Ecto neural progenitor cell (in vitro differentiated cells): ENCODE data around the gene IGFBP6.
A peak's percentile ranks its signal among the peaks of the same experiment; 100 is the strongest.

ENCODE experiments used
- DNase-seq: peaks from one replicate; pipeline ENCODE4 v3.0.0-alpha.2; 2018; ENCODE audit warnings: low spot score

Gene IGFBP6

DNA sequence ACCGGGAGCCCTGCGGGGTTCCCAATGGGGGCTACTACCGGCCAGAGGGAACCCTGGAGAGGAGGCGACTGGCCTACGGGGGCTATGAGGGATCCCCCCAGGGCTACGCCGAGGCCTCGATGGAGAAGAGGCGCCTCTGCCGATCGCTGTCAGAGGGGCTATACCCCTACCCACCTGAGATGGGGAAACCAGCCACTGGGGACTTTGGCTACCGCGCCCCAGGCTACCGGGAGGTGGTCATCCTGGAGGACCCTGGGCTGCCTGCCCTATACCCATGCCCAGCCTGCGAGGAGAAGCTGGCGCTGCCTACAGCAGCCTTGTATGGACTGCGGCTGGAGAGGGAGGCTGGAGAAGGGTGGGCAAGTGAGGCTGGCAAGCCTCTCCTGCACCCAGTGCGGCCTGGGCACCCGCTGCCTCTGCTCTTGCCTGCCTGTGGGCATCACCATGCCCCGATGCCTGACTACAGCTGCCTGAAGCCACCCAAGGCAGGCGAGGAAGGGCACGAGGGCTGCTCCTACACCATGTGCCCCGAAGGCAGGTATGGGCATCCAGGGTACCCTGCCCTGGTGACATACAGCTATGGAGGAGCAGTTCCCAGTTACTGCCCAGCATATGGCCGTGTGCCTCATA is 37.9 kb upstream of the IGFBP6 start:
- DNase-seq, result no peak

DNA sequence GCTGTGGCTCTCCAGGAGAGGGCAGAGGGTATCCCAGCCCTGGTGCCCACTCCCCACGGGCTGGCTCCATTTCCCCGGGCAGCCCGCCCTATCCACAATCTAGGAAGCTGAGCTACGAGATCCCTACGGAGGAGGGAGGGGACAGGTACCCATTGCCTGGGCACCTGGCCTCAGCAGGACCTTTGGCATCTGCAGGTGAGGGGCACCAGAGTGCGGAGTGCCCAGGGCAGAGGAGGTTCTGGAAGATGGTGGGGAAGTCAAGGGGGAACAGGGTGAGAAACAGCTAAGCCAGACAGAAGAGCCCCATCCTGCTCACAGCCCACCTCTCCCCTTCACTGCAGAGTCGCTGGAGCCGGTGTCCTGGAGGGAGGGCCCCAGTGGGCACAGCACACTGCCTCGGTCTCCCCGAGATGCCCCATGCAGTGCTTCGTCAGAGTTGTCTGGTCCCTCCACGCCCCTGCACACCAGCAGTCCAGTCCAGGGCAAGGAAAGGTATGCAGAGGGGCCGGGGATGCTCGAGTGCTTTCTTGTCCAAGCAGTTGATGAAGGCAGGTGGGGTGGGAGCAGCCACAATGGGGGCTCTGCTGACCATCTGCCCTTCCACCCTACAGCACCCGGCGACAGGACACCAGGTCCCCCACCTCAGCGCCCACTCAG is 37.3 kb upstream of the IGFBP6 start:
- DNase-seq, result no peak

DNA sequence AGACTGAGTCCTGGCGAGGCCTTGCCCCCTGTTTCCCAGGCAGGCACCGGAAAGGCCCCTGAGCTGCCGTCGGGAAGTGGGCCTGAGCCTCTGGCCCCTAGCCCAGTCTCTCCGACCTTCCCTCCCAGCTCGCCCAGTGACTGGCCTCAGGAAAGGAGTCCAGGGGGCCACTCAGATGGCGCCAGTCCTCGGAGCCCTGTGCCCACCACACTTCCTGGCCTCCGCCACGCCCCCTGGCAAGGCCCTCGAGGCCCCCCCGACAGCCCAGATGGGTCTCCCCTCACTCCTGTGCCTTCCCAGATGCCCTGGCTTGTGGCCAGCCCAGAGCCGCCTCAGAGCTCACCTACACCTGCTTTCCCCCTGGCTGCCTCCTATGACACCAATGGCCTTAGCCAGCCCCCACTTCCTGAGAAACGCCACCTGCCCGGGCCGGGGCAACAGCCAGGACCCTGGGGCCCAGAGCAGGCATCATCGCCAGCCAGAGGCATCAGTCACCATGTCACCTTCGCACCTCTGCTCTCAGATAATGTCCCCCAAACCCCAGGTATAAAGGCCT is 36.7 kb upstream of the IGFBP6 start:
- no peak for DNase-seq

GRCh38 chr12:53061404-53062010 is 36.0 kb upstream of the IGFBP6 start:
- DNase-seq, result no peak

GRCh38 chr12:53062011-53062961 is 35.2 kb upstream of the IGFBP6 start:
- DNase-seq, result no peak

- DNase-seq, result no peak
Measured at GRCh38 chr12:53062977-53063707, 34.3 kb upstream of the IGFBP6 start.

GRCh38 chr12:53063708-53064612 is 33.5 kb upstream of the IGFBP6 start:
- no peak for DNase-seq

- no peak for DNase-seq
Measured at GRCh38 chr12:53064613-53065436, 32.6 kb upstream of the IGFBP6 start.

- no peak for DNase-seq
Measured at GRCh38 chr12:53065470-53065869, 32.0 kb upstream of the IGFBP6 start.

GRCh38 chr12:53065975-53066931 is 31.2 kb upstream of the IGFBP6 start:
- DNase-seq, result peak; percentile 91

DNA sequence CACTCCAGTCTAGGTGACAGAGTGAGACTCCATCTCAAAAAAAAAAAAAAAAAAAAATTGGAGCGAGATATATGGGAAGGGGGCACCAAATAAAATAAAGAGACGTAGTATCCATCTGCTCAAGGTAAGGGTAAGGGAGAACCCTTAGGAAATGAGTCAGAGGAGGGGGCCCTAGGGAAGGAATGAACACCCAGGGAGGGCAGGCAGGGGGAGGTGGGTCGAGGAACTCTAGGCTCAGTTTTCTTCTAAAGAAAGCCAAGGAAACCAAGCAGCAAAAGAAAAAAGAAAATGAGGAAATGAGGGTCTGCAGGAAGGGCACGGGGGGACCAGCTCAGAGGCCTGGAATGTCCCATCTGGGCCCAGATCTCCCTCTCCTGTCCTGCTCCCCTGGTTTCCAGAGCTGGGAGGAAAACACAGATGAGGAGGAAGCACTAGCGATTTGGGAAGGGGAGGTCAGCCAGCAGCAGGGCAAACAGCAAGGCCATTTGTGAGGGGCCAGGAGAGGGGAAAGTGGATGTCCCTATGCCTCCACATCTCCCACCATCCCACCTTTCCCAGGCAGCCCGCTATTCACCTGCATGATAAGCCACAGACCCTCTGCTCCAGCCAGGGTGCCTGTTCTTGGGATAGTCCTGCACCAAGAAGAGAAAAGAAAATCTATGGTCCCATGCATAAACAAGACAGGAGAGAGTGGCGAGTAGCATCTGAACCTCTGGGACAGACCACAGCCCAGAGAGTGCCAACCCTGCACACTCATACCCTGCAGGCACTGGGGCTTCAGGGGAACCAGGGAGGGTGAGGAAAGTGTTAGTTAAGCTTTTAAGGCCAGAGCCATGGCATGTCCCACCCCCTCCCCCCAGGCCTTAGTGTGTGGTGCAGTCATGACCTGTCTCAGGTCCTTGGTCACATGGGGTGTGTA is 30.1 kb upstream of the IGFBP6 start:
- DNase-seq, result no peak

- no peak for DNase-seq
Measured at GRCh38 chr12:53067993-53068770, 29.3 kb upstream of the IGFBP6 start.

GRCh38 chr12:53068811-53069585 is 28.5 kb upstream of the IGFBP6 start:
- DNase-seq, result peak; percentile 46

GRCh38 chr12:53069621-53070410 is 27.7 kb upstream of the IGFBP6 start:
- peak; percentile 48 for DNase-seq
